Calu3 (cell line): ENCODE measurements around the gene CAMSAP1. TPM values are rescaled to one million over a fixed set of nuclear protein-coding genes. Genes with fewer than 3 reads are reported as not detected.

Experiments
- BruUV-seq: library from RNA; stranded (reverse); fragments of 400-500 nt; replicated peaks from 2 replicates; lab custom pipeline; 2021; lab: Mats Ljungman, UMichigan
- CTCF ChIA-PET: fragments of 300-600 bp; sonication (Branson Sonifier 250); formaldehyde crosslinking; loops from one replicate; lab custom pipeline; 2022; ENCODE audit warnings: antibody characterized with exemption; lab: Charles Lee
- DNase-seq: peaks from one replicate; pipeline ENCODE4 v3.0.0; 2022
- H3K27ac Mint-ChIP-seq: one replicate; pipeline ENCODE4 v1.8.0; 2022; ENCODE audit warnings: mixed read lengths; ENCODE audit not compliant: unreplicated experiment
- H3K27me3 Mint-ChIP-seq: one replicate; pipeline ENCODE4 v1.8.0; 2022; ENCODE audit warnings: mixed read lengths; ENCODE audit not compliant: unreplicated experiment
- H3K36me3 Mint-ChIP-seq: one replicate; pipeline ENCODE4 v1.8.0; 2022; ENCODE audit warnings: mild to moderate bottlenecking, moderate library complexity, mixed read lengths; ENCODE audit not compliant: insufficient read depth, unreplicated experiment
- H3K4me1 Mint-ChIP-seq: one replicate; pipeline ENCODE4 v1.8.0; 2022; ENCODE audit warnings: mild to moderate bottlenecking, low read depth, mixed read lengths; ENCODE audit not compliant: unreplicated experiment
- H3K4me3 Mint-ChIP-seq: one replicate; pipeline ENCODE4 v1.8.0; 2022; ENCODE audit warnings: mild to moderate bottlenecking, low read depth, moderate library complexity, mixed read lengths; ENCODE audit not compliant: unreplicated experiment
- H3K9me3 Mint-ChIP-seq: one replicate; pipeline ENCODE4 v1.8.0; 2022; ENCODE audit warnings: low read depth, mixed read lengths; ENCODE audit not compliant: unreplicated experiment
- CTCF ChIP-seq: fragments of 200-600 bp; IDR thresholded peaks from one replicate; pipeline ENCODE4 v1.8.0; 2022; ENCODE audit warnings: antibody characterized with exemption; ENCODE audit not compliant: unreplicated experiment
- intact Hi-C: fragments of 100-400 bp; cut with micrococcal nuclease; formaldehyde crosslinking; loops from one replicate; pipeline ENCODE4 v1.10.0; 2022; ENCODE audit not compliant: unreplicated experiment
- total RNA-seq: library from RNA; stranded (reverse); gene quantifications from 2 replicates; pipeline ENCODE4 v1.2.3, GENCODE V29; 2022

CAMSAP1 gene
- total RNA-seq, 1 experiment from 2014 or later: 28.1 TPM

- no peak for DNase-seq
- Mint-ChIP-seq H3K4me3 (no peak overlapping the region), H3K4me1 (no peaks in the 10 kb centered on the region), H3K27ac (no peak overlapping the region), H3K9me3 (no peaks in the 10 kb centered on the region), H3K27me3 (no peaks in the 10 kb centered on the region), H3K36me3 (peaks cover 19% of the 10 kb centered on the region)
- BruUV-seq: no TSS peak
- intact Hi-C loops: no loop called here
- CTCF ChIA-PET: interaction anchor here (0.5 to 0.7 kb wide), 2 partner anchors 98 to 399 kb away, joined by 3 read pairs; no protein-coding TSS in a partner anchor
- TF ChIP-seq CTCF: no peak
These were observed 34.1 kb upstream of the CAMSAP1 start for GRCh38 chr9:135941288-135941995.

GRCh38 chr9:135939351-135940265 is 32.3 kb upstream of the CAMSAP1 start:
- Mint-ChIP-seq H3K27ac (no peak overlapping the region), H3K4me1 (no peaks in the 10 kb centered on the region), H3K36me3 (peaks cover 18% of the 10 kb centered on the region), H3K4me3 (no peak overlapping the region), H3K27me3 (no peaks in the 10 kb centered on the region), H3K9me3 (no peaks in the 10 kb centered on the region)
- BruUV-seq: no TSS peak
- TF ChIP-seq CTCF: no peak
- DNase-seq: no peak
- intact Hi-C loops: no loop called here
- CTCF ChIA-PET: no interaction called here

GRCh38 chr9:135937521-135938489 is 30.5 kb upstream of the CAMSAP1 start:
- no peak overlapping the region for H3K27ac Mint-ChIP-seq
- H3K9me3 Mint-ChIP-seq: no peaks in the 10 kb centered on the region
- no peaks in the 10 kb centered on the region for H3K27me3 Mint-ChIP-seq
- H3K4me3 Mint-ChIP-seq: no peak overlapping the region
- intact Hi-C loops: no loop called here
- TF ChIP-seq CTCF: no peak
- no peaks in the 10 kb centered on the region for H3K4me1 Mint-ChIP-seq
- no peak for DNase-seq
- H3K36me3 Mint-ChIP-seq: peaks cover 18% of the 10 kb centered on the region
- no TSS peak for BruUV-seq
- CTCF ChIA-PET: no interaction called here

GRCh38 chr9:135933114-135933513 is 25.8 kb upstream of the CAMSAP1 start:
- no peak for DNase-seq
- BruUV-seq: no TSS peak
- Mint-ChIP-seq H3K9me3 (no peaks in the 10 kb centered on the region), H3K27me3 (no peaks in the 10 kb centered on the region), H3K4me1 (peaks cover 2% of the 10 kb centered on the region), H3K27ac (no peak overlapping the region), H3K36me3 (peaks cover 22% of the 10 kb centered on the region), H3K4me3 (no peak overlapping the region)
- no peak for TF ChIP-seq CTCF
- CTCF ChIA-PET: no interaction called here
- intact Hi-C loops: no loop called here
